ENCODE measurements around the gene PPM1H. TPM values are rescaled to one million over a fixed set of nuclear protein-coding genes. Genes with fewer than 3 reads are reported as not detected.
"Not testable (repeated sequence)": the region's sequence is repeated elsewhere in the genome, so short reads cannot be mapped to it uniquely, and the experiment has no call there.

The PPM1H gene
- total RNA-seq, 1 donor from 2014 or later = 8.5 TPM

DNA sequence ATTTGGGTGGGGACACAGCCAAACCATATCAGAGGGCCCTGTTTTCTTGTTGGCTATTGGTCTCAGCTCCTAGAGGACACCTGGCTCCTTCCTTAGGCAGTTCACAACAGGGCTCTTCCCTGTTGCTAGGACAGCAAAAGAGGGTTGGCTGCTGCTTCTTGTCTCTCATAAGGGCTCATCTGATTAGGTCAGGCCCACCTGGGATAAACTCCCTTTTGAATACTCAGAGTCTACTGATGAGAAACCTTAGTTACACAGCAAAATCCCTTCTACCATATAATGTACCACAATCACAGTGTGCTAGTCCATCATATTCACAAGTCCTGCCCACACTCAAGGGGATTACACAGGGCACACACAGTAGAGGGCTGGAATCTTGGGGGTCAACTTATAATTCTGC, 49.7 kb downstream of the PPM1H start:
- intact Hi-C loops (cut with micrococcal nuclease) = no loop called here
- DNase-seq = no peak
- no peak for ATAC-seq

DNA sequence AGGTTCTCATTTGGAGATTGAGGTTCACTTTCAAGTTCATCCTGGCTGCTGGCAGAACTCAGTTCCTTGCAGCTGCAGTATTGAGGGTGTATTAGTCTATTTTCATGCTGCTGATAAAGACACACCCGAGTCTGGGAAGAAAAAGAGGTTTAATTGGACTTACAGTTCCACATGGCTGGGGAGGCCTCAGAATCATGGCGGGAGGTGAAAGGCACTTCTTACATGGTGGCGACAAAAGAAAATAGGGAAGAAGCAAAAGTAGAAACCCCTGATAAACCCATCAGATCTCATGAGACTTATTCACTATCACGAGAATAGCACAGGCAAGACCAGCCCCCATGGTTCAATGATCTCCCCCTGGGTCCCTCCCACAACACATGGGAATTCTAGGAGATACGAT, 50.1 kb downstream of the PPM1H start:
- DNase-seq; intact Hi-C loops (cut with micrococcal nuclease); ATAC-seq: not testable (repeated sequence)

DNA sequence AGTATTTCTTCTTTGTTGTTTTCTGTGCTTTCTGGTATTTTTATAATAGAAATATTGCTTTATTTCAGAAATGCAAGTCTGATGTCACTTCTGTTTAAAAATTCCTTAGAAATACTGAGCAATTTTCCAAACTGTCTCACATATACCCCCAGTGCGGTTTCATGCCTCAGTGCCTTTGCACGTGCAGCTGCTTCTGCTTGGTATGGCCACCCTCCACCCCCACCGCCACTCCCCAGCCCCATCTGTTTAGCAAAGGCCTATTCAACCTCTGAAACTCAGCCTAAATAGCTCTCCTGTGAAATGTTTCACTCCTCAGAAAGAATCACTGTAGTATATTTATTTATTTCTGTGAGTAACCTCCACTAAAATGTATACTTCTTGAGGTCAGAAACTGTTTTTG, 52.3 kb downstream of the PPM1H start:
- ATAC-seq (no peak), DNase-seq (no peak)
- intact Hi-C loops (cut with micrococcal nuclease) = no loop called here

DNA sequence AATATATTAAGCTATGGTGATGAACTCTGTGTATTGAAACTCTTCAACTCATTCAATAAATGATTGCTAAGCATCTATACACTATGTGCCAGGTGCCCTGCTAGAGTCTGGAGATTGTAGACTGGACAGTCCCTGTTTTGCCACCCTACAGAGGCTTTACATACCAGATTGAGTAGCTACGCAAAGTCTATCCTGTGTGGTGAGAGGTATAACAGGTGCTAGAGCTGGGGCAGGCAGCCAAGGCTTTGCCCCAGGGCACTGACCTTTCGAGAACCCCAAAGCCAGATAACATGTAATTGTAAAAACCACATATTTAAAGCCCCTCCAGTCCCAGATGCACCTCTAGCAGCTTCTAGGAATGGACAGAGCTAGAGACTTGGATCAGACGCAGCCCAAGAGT, 52.8 kb downstream of the PPM1H start:
- intact Hi-C loops (cut with micrococcal nuclease) = no loop called here
- DNase-seq (no peak), ATAC-seq (no peak)

DNA sequence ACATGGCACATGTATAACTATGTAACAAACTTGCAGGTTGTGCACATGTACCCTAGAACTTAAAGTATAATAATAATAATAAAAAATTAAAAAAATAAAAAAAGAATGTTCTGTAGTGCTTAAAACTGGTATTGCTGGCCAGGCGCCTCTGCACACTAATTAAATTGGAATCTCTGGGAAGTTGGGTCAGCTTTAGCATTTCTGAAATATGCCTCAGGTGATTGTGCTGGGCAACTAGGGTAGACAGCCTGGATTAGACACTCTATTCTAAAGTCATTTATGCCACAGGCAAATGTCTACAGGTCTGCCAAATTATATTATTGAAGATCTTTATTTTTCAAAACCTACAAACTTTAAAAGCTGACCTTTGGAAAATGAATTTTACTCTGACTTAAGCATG, 55.3 kb downstream of the PPM1H start:
- ATAC-seq (no peak), DNase-seq (no peak)
- intact Hi-C loops (cut with micrococcal nuclease) = no loop called here

DNA sequence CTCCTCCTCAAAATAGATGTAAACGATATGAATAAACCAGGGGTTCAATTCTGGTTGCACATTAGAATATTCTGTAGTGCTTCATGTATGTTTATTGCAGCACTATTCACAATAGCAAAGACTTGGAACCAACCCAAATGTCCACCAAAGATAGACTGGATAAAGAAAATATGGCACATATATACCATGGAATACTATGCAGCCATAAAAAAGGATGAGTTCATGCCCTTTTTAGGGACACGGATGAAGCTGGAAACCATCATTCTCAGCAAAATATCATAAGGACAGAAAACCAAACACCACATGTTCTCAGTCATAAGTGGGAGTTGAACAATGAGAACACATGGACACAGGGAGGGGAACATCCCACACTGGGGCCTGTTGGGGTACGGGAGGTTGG, 55.7 kb downstream of the PPM1H start:
- ATAC-seq; intact Hi-C loops (cut with micrococcal nuclease); DNase-seq: not testable (repeated sequence)

DNA sequence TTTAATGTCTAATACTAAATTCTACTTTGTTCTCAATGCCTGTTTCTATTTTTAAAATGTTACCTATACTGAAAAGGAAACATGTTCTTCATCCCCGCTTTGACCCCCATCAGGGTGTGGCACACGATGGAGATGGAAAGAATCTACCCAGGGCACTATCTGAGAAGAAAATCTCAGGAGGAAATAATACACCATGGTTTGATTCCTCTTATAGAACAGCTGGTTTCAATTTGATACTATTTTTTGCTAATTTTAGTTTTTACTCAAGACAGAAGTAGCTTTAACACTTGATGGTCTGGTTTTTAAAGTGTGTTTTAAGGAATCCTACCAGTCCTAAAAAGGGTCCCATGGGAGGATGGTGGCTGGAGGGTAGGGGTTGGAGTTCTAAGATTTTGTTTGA, 56.7 kb downstream of the PPM1H start:
- no peak for ATAC-seq
- no peak for DNase-seq
- intact Hi-C loops (cut with micrococcal nuclease) = no loop called here

DNA sequence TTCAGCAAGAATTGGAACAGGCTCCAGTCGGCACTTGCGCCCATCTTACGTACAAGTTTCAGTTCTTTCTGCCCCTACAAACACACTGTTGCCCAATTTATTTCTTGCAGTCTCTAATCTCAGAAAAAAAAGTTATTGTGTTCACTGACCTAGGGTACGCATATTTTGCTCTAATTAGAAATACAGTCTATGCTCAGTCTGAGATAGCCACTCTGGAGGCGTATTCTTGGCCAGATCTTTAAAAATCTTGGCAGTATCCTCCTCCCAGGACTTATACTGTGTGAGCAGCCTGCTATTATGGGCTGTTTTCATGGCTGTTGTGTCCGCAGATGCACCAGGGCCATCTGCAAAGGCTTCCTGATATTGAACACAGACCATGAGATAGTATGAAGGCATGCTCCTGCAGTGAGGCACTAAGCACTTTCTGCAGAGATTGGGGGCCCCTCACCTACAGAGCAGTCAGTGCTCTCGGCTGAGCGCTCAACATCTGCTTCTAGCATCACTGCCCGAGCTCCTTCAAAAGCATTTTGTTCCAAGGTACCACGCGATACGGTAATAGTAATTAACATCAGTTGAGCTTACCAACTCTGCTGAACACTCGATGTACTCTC, 57.9 kb downstream of the PPM1H start:
- intact Hi-C loops (cut with micrococcal nuclease) = no loop called here
- DNase-seq (no peak), ATAC-seq (peak; percentile 58)

DNA sequence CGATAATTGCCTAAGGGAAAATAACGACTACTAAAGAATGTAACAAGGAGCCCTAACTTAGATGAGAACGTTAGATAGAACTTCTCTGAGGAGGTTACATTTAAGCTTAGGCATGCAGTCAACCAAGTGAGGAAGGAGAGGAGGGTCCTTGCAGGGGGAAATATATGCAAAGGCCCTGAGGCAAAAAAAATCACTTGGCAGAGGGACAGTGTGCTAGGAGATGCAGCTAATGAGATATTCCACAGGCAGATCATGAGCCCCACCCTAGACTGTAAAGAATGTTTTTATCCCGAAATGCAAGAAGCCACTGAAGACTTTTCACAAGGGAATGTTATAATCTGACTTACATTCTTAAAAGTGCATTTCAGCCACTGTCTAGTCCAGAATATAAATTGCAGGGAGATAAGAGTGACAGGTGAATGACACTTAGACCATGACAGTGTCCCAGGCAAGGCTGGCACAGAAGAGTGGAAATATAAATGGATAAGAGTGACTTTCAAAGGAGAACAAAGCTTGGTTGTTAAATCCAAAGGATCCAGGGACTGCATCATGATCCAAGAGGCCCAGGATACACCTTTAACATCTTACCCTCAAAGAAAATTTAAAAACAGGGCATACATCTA, 61.0 kb downstream of the PPM1H start:
- intact Hi-C loops (cut with micrococcal nuclease) = no loop called here
- DNase-seq = no peak
- ATAC-seq = peak; percentile 64

DNA sequence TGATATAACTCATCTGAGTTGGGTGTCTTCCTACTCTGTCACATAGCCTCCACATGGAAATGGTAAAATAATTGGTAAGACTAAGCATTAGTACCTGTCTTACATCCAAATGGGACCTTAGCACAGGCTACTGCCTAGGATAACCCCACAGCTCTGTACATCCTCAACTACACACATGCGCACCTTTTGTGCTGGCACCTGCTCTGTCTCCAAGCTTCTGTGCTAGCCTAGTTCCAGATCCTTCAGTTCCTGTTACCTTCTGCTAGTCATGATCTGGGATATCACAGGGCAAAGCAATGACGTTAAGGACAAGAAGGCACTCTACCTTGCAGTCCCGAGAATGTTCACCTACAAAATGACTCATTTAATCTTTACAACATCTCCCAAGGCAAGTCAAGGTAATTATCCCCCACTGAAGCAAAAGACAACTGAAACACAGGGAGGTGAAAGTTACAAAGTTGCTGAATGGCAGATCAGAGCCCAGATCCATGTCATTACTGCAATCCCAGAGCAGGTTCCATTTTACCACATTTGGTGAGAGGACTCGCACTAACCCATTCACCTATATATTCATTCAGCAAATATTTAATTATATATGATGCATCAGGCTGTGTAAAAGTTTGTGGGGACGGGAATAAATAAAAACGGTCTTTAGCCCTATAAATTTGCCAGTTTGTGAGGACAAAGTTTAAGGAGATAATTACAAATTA, 61.7 kb downstream of the PPM1H start:
- ATAC-seq = no peak
- intact Hi-C loops (cut with micrococcal nuclease) = no loop called here
- no peak for DNase-seq

DNA sequence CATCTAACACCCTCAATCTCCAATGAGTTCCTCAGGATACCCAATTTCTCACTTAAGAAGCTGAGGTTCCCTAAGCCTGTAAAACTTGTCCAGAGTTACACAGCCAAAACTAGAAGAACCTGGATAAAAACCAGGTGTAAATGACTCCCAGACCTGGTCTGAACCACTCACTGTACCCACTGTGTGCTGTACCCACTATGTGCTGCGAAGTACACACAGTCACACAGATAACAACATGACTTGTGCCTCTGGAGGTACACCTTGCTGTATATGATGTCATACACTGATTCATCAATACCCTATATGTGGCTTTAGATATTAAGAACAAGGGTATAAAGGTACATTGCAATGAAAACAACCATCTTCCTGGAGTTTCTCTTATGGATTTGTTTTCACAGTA, 66.1 kb downstream of the PPM1H start:
- DNase-seq (no peak), ATAC-seq (no peak)
- intact Hi-C loops (cut with micrococcal nuclease) = no loop called here

DNA sequence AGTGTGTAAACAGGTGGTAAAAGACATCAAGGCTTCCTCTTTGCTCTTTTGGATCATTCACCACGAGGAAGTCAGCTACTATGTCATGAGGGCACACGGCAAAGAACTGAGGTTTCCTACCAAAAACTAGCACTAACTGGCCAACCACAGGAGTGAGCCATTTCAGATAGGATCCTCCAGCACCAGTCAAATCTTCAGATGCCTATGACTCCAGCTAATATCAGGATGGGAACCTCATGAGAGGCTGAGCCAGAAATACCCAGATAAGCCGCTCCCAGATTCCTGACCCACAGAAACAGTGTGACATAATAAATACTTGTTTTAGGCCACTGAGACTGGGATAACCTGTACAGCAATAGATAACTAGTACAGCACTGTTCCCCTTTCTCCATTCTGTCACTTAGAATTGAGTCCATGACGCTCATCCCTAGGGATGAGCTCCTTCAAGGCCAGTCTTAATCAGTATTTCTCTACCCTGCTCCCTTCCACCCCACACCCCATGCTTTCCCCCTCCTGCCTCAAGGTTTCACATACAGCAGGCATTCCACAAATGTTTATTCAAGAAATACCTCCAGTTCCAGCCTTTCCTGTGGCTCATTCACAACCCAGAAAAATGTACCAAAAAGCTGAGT, 68.4 kb downstream of the PPM1H start:
- no peak for DNase-seq
- peak; percentile 54 for ATAC-seq
- intact Hi-C loops (cut with micrococcal nuclease) = no loop called here

DNA sequence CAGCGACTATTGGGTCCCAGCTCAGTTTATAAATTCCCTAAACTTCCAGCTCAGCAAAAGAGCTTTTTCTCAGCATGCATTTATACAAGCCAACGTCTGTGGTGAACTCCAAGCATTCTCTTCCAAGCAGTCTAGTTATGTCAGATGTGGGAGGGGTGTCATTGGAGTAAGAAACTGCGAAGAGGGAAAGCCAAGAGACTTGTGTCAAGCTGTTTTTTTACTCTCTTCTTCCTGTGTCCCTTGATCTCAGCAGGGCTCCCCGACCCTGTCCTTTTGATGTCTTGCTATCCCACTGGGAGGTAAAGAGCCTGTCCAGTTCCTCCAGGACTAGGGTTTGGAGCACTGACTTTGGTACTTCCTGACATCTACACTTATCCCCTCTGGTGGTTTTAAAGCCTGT, 69.0 kb downstream of the PPM1H start:
- intact Hi-C loops (cut with micrococcal nuclease) = no loop called here
- no peak for DNase-seq
- ATAC-seq = peak; percentile 38

DNA sequence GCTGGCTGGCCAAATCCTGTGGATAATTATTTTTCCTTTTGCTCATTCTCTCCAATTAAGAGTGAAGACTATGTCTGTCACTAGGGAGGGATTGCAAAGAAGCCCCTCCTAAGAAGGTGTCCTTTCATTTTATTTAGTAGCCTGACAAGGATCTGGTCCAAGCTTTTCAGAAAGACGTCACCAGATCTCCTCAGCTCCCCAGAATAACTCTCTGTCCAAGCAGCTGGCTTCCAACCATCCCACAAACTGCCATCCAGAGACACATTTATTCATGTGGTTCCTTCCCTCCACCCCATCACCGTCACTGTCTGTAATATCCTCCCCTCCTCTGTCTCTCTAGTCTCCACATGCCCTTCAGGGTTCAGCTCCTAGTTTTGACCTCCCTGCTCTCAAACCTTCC, 69.9 kb downstream of the PPM1H start:
- DNase-seq = no peak
- ATAC-seq = peak; percentile 47
- intact Hi-C loops (cut with micrococcal nuclease) = no loop called here

DNA sequence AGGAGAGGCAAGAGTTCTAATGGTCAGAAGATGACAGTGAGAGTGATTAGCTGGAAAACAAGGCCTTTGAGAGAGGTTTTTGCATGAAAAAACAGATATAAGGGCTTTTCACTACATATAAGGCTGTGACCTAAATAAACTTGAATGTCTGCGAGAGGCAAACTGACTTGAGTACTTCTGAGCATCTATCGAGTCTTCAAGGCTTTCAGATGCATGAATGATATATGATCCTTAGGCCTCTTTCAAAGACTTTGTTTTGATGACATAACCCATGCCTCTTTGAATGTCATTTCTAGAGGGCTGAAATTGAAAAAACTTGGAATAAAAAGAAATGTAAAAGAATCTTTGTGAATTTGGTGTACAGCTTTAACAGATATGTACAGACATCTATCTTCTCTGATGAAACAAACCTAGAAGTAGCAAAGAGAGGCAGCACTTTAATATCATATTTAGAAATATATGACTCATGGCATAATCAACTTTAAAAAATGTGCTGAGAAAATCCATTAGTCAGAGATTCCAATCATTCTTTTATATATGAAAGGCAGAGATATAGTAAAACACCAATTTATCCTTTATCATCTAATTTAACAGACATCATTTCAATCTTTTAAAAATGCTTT, 72.6 kb downstream of the PPM1H start:
- DNase-seq = no peak
- no peak for ATAC-seq
- intact Hi-C loops (cut with micrococcal nuclease) = no loop called here

DNA sequence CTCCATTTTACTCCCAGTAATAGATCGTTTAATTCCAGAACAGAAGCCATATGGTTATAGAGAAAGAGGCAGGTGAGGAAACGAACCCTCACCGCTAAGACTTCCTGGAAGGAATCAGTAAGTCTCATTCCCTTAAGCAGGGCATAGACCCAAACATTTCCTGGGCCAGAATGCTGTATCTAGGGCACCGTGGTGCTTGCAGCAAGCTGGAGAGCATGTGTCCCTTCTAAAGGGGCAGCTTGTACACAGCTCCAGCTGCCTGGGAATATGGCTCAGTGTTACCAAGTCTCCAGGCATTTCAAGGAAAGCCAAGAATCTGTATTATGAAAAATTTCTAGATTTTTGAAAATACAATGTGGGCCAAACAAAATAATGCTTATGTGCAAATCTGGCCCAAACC, 73.4 kb downstream of the PPM1H start:
- DNase-seq (no peak), ATAC-seq (peak; percentile 44)
- intact Hi-C loops (cut with micrococcal nuclease) = no loop called here

DNA sequence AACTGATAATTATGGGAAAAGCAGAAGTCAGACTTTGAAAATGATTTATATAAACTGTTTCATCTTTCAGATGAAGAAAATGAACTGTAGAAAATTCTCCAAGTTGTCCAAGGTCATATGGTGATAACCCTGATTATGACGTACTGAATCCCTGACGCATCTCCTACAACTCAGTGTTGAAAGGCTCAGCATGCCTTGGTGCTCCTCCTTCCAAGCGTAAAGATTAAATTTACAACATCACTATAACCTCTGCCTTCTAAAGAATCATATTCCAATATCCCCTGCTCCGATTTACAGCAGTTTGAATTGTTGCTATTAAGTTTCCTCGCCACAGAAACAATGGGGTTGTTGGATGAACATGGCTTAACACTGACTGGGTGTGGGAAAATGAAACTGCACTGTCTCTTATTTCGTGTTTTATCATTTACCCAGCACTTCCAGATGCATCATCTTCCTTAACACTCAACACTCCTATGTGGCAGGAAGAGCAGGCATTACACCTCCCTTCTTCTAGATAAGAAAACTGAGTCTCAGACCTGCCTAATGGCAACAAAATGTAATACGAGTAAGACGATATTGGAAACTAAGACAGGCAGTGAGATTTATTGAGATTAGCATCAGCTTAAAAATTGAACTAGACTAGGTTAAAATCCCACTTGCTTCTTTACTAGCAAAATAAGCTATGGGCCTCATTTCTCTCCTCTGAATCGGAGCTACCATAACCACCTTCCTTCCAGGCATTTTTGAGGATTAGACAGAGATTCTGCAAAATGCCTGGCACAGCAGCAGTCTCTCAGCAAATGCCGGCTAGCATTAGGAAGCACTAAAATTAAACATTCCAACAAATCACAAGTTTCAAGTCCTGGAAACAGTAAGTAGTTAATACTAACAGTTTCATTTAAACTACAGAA, 74.2 kb downstream of the PPM1H start:
- intact Hi-C loops (cut with micrococcal nuclease) = no loop called here
- DNase-seq (no peak), ATAC-seq (peak; percentile 39)

DNA sequence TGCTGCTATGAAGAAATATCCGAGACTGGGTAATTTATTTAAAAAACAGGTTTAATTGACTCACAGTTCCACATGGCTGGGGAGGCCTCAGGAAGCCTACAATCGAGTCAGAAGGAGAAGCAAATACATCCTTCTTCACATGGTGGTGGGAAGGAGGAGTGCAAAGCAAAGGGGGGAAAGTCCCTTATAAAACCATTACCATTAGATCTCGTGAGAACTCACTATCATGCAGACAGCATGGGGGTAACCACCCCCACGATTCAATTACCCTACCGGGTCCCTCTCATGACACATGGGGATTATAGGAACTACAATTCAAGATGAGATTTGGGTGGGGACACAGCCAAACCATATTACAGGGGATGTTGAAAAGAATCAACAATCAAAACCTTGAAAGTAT, 74.9 kb downstream of the PPM1H start:
- intact Hi-C loops (cut with micrococcal nuclease) = no loop called here
- DNase-seq (no peak), ATAC-seq (no peak)

DNA sequence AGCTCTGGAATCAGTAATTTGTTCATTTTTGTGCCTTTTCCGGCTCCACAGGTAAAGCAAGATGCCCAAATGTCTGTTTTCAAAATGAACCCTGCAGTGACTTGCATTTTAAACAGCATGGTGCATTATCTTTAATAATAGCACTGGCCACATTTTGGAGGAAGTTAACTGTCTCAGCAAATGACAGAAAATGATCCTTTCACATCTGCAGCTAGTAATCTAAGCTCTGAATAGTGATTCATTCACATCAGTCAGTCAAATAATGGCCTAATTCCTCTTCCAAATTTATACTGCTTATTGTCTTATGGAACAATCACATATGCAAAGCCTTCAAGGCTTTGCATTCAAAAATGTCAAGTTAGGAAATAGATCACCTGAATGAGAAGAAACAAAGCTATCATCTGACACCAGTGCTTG, 75.6 kb downstream of the PPM1H start:
- DNase-seq = no peak
- no peak for ATAC-seq
- intact Hi-C loops (cut with micrococcal nuclease) = no loop called here
